Activated CD4-positive, alpha-beta T cell treated with anti-CD3 and anti-CD28 coated beads for 36 hours (primary cell): ENCODE results near the gene ARHGAP32. TPM values are rescaled to one million over a fixed set of nuclear protein-coding genes. Genes with fewer than 3 reads are reported as not detected.
"Not testable (repeated sequence)": the region's sequence is repeated elsewhere in the genome, so short reads cannot be mapped to it uniquely, and the experiment has no call there.

Source experiments
- ATAC-seq: fragments of 200-7000 bp; cut with Tn5 transposase; one replicate; pipeline ENCODE4 v1.10.0; 2021; ENCODE audit warnings: mild to moderate bottlenecking, moderate library complexity
- CTCF ChIA-PET: fragments of 350-600 bp; sonication (Branson Sonifier 250); formaldehyde crosslinking; loops from one replicate; lab custom pipeline; 2021; ENCODE audit warnings: antibody characterized with exemption; lab: Charles Lee
- POLR2A ChIA-PET: fragments of 350-600 bp; sonication (Branson Sonifier 250); formaldehyde crosslinking; loops from one replicate; lab custom pipeline; 2021; ENCODE audit warnings: antibody characterized with exemption, inconsistent platforms; lab: Charles Lee
- DNase-seq: peaks from one replicate; pipeline ENCODE4 v3.0.0-alpha.2; 2020
- H3K27ac Mint-ChIP-seq: one replicate; pipeline ENCODE4 v1.8.0; 2021; ENCODE audit warnings: mixed read lengths
- H3K27me3 Mint-ChIP-seq: one replicate; pipeline ENCODE4 v1.8.0; 2021; ENCODE audit warnings: mixed read lengths
- H3K36me3 Mint-ChIP-seq: one replicate; pipeline ENCODE4 v1.8.0; 2021; ENCODE audit warnings: low read depth, mixed read lengths
- H3K4me1 Mint-ChIP-seq: one replicate; pipeline ENCODE4 v1.8.0; 2021; ENCODE audit warnings: mixed read lengths
- H3K4me3 Mint-ChIP-seq: one replicate; pipeline ENCODE4 v1.8.0; 2021; ENCODE audit warnings: mild to moderate bottlenecking, moderate library complexity, mixed read lengths
- H3K9me3 Mint-ChIP-seq: one replicate; pipeline ENCODE4 v1.8.0; 2021; ENCODE audit warnings: low read depth, mixed read lengths
- intact Hi-C, 2 experiments: fragments of 100-400 bp; cut with DNase I in 1 of 2; cut with micrococcal nuclease in 1 of 2; formaldehyde crosslinking; loops; one replicate each; pipeline versions ENCODE4 v1.14.2 to v1.15.1; 2022 to 2024; cut with DNase I, micrococcal nuclease
- total RNA-seq, 2 experiments: library from RNA; stranded (reverse); gene quantifications; one replicate each; pipeline ENCODE4 v1.2.3, GENCODE V29; 2021

ARHGAP32 gene
- total RNA-seq, 2 experiments from 2014 or later, result 8.1 to 8.9 TPM

DNA sequence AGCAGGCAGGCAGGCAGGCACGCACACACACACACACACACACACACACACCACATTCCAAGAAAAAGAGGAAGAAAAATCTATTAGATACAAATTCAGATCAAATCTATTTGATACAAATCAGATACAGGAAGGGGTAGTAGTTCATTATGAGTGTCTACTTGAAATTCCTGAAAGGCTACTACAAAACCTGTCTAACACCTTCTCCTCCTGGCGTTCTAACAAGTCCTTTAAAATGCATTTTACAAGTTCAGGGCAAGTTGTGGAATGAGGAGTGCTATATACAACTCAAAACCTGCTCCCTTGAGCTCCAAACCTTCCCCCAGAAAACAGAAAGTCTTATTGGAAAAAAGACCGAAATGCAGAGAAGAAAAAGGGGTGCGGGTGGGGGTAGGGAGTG, 476 bp downstream of the ARHGAP32 start:
- Mint-ChIP-seq H3K27me3 (no peaks in the 10 kb centered on the region), H3K9me3 (peaks cover 5% of the 10 kb centered on the region), H3K27ac (no peak overlapping the region), H3K4me3 (no peak overlapping the region), H3K4me1 (no peaks in the 10 kb centered on the region), H3K36me3 (no peaks in the 10 kb centered on the region)
- ChIA-PET CTCF (interaction anchor here (0.6 kb wide), 1 partner anchor 559 kb away, joined by 3 read pairs; no protein-coding TSS in a partner anchor), POLR2A (no interaction called here)
- ATAC-seq (no peak), DNase-seq (no peak)
- intact Hi-C loops, result no loop called here

DNA sequence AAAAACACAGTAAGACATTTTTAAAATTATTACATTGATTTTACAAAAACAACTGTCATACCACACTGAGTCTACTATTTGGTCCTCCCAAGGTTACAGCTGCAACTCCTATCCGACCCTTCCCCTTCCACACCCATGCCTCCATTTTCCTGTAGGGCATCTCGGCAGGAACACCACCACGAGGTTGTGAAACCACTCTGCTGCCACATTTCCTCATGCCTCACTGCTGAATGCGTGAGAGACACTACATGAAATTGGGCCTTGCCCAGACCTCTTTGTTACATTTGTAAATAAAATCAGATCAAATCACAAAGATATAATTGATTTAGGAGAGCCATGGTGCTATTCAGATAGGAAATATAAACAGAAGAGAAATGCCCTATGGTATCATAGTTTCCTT, 2.0 kb downstream of the ARHGAP32 start:
- POLR2A ChIA-PET, result no interaction called here
- H3K27ac Mint-ChIP-seq, result no peak overlapping the region
- intact Hi-C loops, result no loop called here

DNA sequence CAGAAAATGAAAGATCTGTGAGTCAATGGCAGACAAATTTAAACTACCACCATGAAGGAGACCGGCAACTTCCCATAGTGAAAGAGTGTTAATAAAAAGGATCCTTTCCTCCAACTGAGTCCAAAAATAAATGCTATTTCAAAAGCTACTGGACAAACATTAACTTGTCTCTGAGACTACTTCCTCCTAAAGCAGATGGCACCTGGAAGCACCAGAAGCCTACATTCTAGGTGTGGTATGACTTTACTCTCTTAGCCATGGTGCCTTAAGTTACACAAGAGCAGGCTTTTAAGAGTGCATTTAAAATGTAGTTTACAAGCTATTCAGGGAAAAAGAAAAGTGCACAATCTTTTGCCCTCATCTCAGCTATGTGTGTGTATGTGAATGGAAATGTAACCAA, 2.5 kb downstream of the ARHGAP32 start:
- Mint-ChIP-seq H3K4me1 (no peaks in the 10 kb centered on the region), H3K9me3 (peaks cover 10% of the 10 kb centered on the region), H3K4me3 (no peak overlapping the region), H3K36me3 (peaks cover 3% of the 10 kb centered on the region), H3K27me3 (no peaks in the 10 kb centered on the region), H3K27ac (no peak overlapping the region)
- ChIA-PET CTCF (no interaction called here), POLR2A (no interaction called here)
- DNase-seq (no peak), ATAC-seq (no peak)
- intact Hi-C loops, result no loop called here

More for the DNA sequence above, 2.0 kb downstream of the ARHGAP32 start:
- no peak for DNase-seq
- Mint-ChIP-seq H3K4me3 (no peak overlapping the region), H3K4me1 (no peaks in the 10 kb centered on the region), H3K9me3 (peaks cover 10% of the 10 kb centered on the region), H3K36me3 (peaks cover 3% of the 10 kb centered on the region), H3K27me3 (no peaks in the 10 kb centered on the region)
- CTCF ChIA-PET, result no interaction called here
- no peak for ATAC-seq

DNA sequence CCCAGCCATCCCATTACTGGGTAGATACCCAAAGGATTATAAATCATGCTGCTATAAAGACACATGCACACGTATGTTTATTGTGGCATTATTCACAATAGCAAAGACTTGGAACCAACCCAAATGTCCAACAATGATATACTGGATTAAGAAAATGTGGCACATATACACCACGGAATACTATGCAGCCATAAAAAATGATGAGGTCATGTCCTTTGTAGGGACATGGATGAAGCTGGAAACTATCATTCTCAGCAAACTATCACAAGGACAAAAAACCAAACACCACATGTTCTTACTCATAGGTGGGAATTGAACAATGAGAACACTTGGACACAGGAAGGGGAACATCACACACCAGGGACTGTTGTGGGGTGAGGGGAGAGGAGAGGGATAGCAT, 7.0 kb downstream of the ARHGAP32 start:
- CTCF ChIA-PET, result interaction anchor here (1.1 kb wide), 1 partner anchor 23 kb away, joined by 3 read pairs; no protein-coding TSS in a partner anchor
- not testable (repeated sequence) for H3K27me3 Mint-ChIP-seq

DNA sequence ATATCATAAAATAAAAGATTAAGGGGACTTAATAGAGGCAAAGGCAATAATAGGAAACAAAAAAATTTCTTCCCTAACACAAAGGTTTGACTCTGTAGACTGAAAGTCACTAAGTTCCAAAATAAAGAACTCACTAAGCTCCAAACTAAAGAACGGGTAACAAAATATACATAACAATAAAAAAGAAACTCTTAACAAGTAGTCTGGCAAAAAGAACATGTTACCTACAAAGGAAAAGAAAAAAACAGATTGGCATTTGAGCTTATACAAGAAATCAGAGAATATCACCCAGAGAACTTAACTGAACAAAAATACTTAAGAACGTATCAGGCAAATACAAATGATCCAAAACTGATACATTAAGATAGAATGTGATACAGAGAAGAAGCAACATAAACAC, 7.5 kb downstream of the ARHGAP32 start:
- intact Hi-C loops, result no loop called here
- no peak overlapping the region for H3K4me3 Mint-ChIP-seq
- H3K9me3 Mint-ChIP-seq, result peaks cover 10% of the 10 kb centered on the region
- no peak for ATAC-seq
- H3K27ac Mint-ChIP-seq, result no peak overlapping the region
- ChIA-PET POLR2A (no interaction called here), CTCF (interaction anchor here (1.1 kb wide), 1 partner anchor 22 kb away, joined by 3 read pairs; no protein-coding TSS in a partner anchor)
- no peaks in the 10 kb centered on the region for H3K27me3 Mint-ChIP-seq
- H3K4me1 Mint-ChIP-seq, result no peaks in the 10 kb centered on the region
- H3K36me3 Mint-ChIP-seq, result peaks cover 3% of the 10 kb centered on the region
- no peak for DNase-seq

More for the DNA sequence above, 7.0 kb downstream of the ARHGAP32 start:
- H3K4me1 Mint-ChIP-seq, H3K9me3 Mint-ChIP-seq, intact Hi-C loops, DNase-seq, H3K4me3 Mint-ChIP-seq, POLR2A ChIA-PET, H3K27ac Mint-ChIP-seq, ATAC-seq, H3K36me3 Mint-ChIP-seq: not testable (repeated sequence)

DNA sequence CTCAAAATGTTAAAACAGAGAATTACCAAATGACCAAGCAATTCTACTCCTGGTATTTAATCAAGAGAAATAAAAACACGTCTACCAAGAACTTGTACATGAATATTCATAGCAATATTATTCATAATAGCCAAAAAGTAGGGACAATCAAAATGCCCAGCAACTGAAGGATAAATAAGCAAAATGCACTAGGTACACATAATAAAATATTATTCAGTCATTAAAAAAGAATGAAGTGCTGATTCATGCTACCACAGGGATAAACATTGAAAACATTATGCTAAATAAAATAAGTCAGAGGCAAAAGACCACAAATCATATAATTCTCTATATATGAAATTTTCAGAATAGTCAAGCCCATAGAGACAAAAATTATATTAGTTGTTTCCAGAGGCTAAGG, 24.8 kb downstream of the ARHGAP32 start:
- no peak overlapping the region for H3K27ac Mint-ChIP-seq
- peaks cover 8% of the 10 kb centered on the region for H3K4me1 Mint-ChIP-seq
- peaks cover 28% of the 10 kb centered on the region for H3K9me3 Mint-ChIP-seq
- ATAC-seq (no peak), DNase-seq (no peak)
- H3K4me3 Mint-ChIP-seq, result no peak overlapping the region
- ChIA-PET POLR2A (no interaction called here), CTCF (no interaction called here)
- peaks cover 13% of the 10 kb centered on the region for H3K36me3 Mint-ChIP-seq
- H3K27me3 Mint-ChIP-seq, result no peaks in the 10 kb centered on the region
- intact Hi-C loops, result no loop called here

DNA sequence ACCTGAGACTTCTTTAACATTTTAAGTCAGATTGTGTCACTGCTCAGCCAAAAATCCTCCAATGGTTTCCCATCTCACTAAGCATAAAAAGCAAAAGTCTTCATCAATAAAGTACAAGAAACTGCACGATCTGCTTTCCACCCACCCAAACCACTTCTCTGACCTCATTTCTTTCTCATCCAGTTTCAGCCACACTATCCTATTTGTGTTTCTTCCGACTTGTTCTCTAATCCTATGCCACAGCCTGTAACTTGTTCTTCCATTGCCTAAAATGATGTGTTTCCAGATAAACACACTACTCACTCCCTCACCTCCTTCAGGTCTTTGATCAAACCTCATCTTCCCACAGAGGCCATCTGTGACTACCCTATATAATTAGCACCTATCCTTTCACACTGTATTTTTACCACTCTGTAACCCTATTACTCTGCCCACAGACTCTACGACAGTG, 28.4 kb downstream of the ARHGAP32 start:
- intact Hi-C loops, result loop anchor here in 1 of 2 experiments (1.0 kb wide), 1 partner anchor 159 kb away; no protein-coding TSS in a partner anchor
- ChIA-PET POLR2A (no interaction called here), CTCF (no interaction called here)
- Mint-ChIP-seq H3K27ac (no peak overlapping the region), H3K4me3 (no peak overlapping the region), H3K9me3 (peaks cover 21% of the 10 kb centered on the region), H3K36me3 (peaks cover 33% of the 10 kb centered on the region), H3K27me3 (no peaks in the 10 kb centered on the region), H3K4me1 (peaks cover 8% of the 10 kb centered on the region)
- ATAC-seq (peak; percentile 84), DNase-seq (peak; percentile 24)

DNA sequence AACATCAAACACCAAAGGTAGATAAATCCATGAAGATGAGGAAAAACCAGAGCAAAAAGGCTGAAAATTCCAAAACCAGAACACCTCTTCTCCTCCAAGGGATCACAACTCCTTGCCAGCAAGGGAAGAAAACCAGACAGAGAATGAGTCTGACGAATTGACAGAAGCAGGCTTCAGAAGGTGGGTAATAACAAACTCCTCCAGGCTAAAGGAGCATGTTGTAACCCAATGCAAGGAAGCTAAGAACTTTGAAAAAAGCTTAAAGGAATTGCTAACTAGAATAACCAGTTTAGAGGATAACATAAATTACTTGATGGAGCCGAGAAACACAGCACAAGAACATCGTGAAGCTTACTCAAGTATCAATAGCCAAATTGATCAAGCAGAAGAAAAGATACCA, 35.0 kb downstream of the ARHGAP32 start:
- H3K4me1 Mint-ChIP-seq, DNase-seq, POLR2A ChIA-PET, H3K27me3 Mint-ChIP-seq, H3K4me3 Mint-ChIP-seq, intact Hi-C loops, ATAC-seq, H3K27ac Mint-ChIP-seq: not testable (repeated sequence)
- H3K9me3 Mint-ChIP-seq, result peaks cover 16% of the 10 kb centered on the region
- H3K36me3 Mint-ChIP-seq, result peaks cover 40% of the 10 kb centered on the region
- CTCF ChIA-PET, result interaction anchor here (0.7 kb wide), 1 partner anchor 174 kb away, joined by 3 read pairs; no protein-coding TSS in a partner anchor

DNA sequence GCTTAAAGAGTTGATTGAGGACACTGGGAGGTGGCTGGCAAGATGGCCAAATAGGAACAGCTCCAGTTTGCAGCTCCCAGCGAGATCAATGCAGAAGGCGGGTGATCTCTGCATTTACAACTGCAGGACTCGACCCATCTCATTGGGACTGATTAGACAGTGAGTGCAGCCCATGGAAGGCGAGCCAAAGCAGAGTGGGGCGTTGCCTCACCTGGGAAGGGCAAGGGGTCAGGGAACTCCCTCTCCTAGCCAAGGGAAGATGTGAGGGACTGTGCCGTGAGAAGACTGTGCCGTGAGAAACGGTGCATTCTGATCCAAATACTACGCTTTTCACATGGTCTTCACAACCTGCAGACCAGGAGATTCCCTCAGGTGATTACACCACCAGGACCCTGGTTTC, 36.4 kb downstream of the ARHGAP32 start:
- H3K27me3 Mint-ChIP-seq, result no peaks in the 10 kb centered on the region
- no peak for ATAC-seq
- no peak overlapping the region for H3K27ac Mint-ChIP-seq
- intact Hi-C loops, result no loop called here
- no peak for DNase-seq
- no peak overlapping the region for H3K4me3 Mint-ChIP-seq
- H3K9me3 Mint-ChIP-seq, result peaks cover 24% of the 10 kb centered on the region
- H3K36me3 Mint-ChIP-seq, result peaks cover 38% of the 10 kb centered on the region
- POLR2A ChIA-PET, result no interaction called here
- CTCF ChIA-PET, result no interaction called here
- H3K4me1 Mint-ChIP-seq, result no peaks in the 10 kb centered on the region

DNA sequence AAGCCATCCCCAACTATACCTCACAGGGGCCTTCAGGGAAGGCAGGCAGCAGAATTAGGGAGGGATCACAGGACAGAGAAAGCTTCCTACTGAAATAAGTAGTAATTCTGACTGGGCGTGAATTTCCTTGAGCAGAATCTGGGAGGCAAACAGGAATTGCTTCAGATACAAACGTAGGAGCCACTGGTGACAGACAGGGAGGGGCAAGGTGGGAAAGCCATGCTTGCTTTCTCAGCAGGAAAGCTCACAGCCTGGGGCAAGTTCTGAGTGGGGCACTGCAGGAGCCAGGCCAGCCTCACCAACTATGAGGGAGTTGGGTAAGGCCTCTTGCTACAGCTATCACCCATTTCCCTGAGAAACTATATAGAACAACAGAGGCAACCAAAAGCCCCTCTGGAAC, 43.6 kb downstream of the ARHGAP32 start:
- ATAC-seq (no peak), DNase-seq (no peak)
- Mint-ChIP-seq H3K36me3 (peaks cover 23% of the 10 kb centered on the region), H3K4me3 (no peak overlapping the region), H3K4me1 (no peaks in the 10 kb centered on the region), H3K27me3 (no peaks in the 10 kb centered on the region), H3K27ac (no peak overlapping the region), H3K9me3 (peaks cover 22% of the 10 kb centered on the region)
- intact Hi-C loops, result no loop called here
- ChIA-PET CTCF (interaction anchor here (2.0 kb wide), 1 partner anchor 30 kb away, joined by 5 read pairs; no protein-coding TSS in a partner anchor), POLR2A (no interaction called here)

DNA sequence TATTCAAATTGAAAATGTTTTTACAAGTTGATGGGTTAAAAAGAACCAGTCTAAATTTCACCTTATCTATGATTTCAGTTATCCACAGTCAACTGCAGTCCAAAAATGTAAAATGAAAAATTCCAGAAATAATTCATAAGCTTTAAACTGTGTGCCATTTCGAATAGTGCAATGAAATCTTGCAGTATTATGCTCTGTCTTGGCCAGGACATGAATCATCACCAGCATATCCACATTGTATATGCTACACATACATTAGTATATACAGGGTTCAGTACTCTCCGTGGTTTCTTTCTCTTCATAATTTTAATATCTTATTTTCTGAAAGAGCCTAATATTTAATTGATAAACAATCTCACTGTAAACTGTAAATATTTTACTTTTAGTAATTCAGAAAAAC, 45.9 kb downstream of the ARHGAP32 start:
- no peaks in the 10 kb centered on the region for H3K27me3 Mint-ChIP-seq
- ChIA-PET POLR2A (no interaction called here), CTCF (interaction anchor here (1.2 kb wide), 1 partner anchor 185 kb away, joined by 3 read pairs; no protein-coding TSS in a partner anchor)
- no peak overlapping the region for H3K4me3 Mint-ChIP-seq
- peaks cover 16% of the 10 kb centered on the region for H3K36me3 Mint-ChIP-seq
- H3K9me3 Mint-ChIP-seq, result peaks cover 12% of the 10 kb centered on the region
- intact Hi-C loops, result no loop called here
- ATAC-seq, result no peak
- no peak for DNase-seq
- H3K4me1 Mint-ChIP-seq, result peaks cover 2% of the 10 kb centered on the region
- H3K27ac Mint-ChIP-seq, result no peak overlapping the region

DNA sequence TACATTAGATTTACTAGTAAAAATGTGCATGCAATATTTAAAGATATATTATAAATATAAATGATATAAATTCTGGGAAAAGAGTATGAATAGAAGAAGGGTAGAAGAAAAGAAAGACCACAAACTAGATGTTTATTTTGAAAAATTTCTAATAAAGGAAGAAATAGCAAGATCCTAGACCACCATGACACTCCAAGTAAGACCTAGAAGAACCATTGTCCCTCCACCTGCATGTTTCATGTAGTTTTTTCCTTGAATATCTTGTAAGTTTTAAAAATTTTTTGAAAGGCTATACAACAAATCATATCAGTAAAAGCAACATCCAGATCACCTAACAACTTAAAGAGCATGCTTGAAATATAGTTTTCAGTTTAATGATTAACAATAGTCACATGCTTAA, 46.8 kb downstream of the ARHGAP32 start:
- H3K4me1 Mint-ChIP-seq, result peaks cover 2% of the 10 kb centered on the region
- POLR2A ChIA-PET, result no interaction called here
- H3K4me3 Mint-ChIP-seq, result no peak overlapping the region
- peaks cover 6% of the 10 kb centered on the region for H3K9me3 Mint-ChIP-seq
- ATAC-seq (no peak), DNase-seq (no peak)
- H3K27ac Mint-ChIP-seq, result no peak overlapping the region
- intact Hi-C loops, result no loop called here
- no peaks in the 10 kb centered on the region for H3K27me3 Mint-ChIP-seq
- peaks cover 9% of the 10 kb centered on the region for H3K36me3 Mint-ChIP-seq
- CTCF ChIA-PET, result interaction anchor here (1.2 kb wide), 1 partner anchor 186 kb away, joined by 3 read pairs; no protein-coding TSS in a partner anchor
